Neutrophil (primary cell): ENCODE results near the gene KRT7.

Experiments
- H3K27ac ChIP-seq: fragments of 200-600 bp; sonication (generic); 2 replicates; pipeline ENCODE4 v1.5.1; 2016; ENCODE audit warnings: mild to moderate bottlenecking, moderate library complexity
- H3K27me3 ChIP-seq: fragments of 200-600 bp; sonication (generic); 2 replicates; pipeline ENCODE4 v1.6.0; 2016; ENCODE audit warnings: mild to moderate bottlenecking
- H3K36me3 ChIP-seq: fragments of 200-600 bp; sonication (generic); 2 replicates; pipeline ENCODE4 v1.5.1; 2017
- H3K4me1 ChIP-seq, 2 experiments: fragments of 200-600 bp in 1 of 2; sonication (generic) in 1 of 2; 1 replicate in 1 of 2; 2 replicates in 1 of 2; pipeline versions ENCODE4 v1.5.1 to v1.6.1; 2013 to 2016; ENCODE audit warnings: low read depth in 1 of 2, low read length in 1 of 2, mild to moderate bottlenecking in 1 of 2, moderate library complexity in 1 of 2; ENCODE audit not compliant: control insufficient read depth in 1 of 2, insufficient read depth in 1 of 2
- H3K4me3 ChIP-seq, 2 experiments: fragments of 200-600 bp in 1 of 2; sonication (generic) in 1 of 2; 1 replicate in 1 of 2; 2 replicates in 1 of 2; pipeline ENCODE4 v1.5.1; 2013 to 2016; ENCODE audit warnings: low read depth in 1 of 2, low read length in 1 of 2, mild to moderate bottlenecking in 1 of 2, moderate library complexity in 1 of 2
- H3K9me3 ChIP-seq: fragments of 200-600 bp; sonication (generic); 2 replicates; pipeline ENCODE4 v1.5.1; 2016
- CTCF ChIP-seq: fragments of 200-600 bp; sonication (generic); IDR thresholded peaks from 2 replicates; pipeline ENCODE4 v1.5.1; 2016; ENCODE audit warnings: antibody characterized with exemption

Gene KRT7

GRCh38 chr12:52247622-52248540 is 14.8 kb downstream of the KRT7 start:
- Histone ChIP-seq H3K4me1 (no peaks in the 10 kb centered on the region), H3K27me3 (peaks cover 67% of the 10 kb centered on the region), H3K4me3 (no peak overlapping the region), H3K27ac (no peak overlapping the region), H3K36me3 (no peaks in the 10 kb centered on the region), H3K9me3 (no peaks in the 10 kb centered on the region)
- TF ChIP-seq CTCF, result no peak

- H3K4me3 ChIP-seq, result no peak overlapping the region
- H3K36me3 ChIP-seq, result no peaks in the 10 kb centered on the region
- H3K9me3 ChIP-seq, result no peaks in the 10 kb centered on the region
- TF ChIP-seq CTCF, result no peak
- H3K27ac ChIP-seq, result no peak overlapping the region
- peaks cover 70% of the 10 kb centered on the region for H3K27me3 ChIP-seq
- H3K4me1 ChIP-seq, result no peaks in the 10 kb centered on the region
These were observed 15.8 kb downstream of the KRT7 start for GRCh38 chr12:52248541-52249461.

- no peak overlapping the region for H3K4me3 ChIP-seq
- H3K9me3 ChIP-seq, result no peaks in the 10 kb centered on the region
- peaks cover 72% of the 10 kb centered on the region for H3K27me3 ChIP-seq
- no peaks in the 10 kb centered on the region for H3K36me3 ChIP-seq
- TF ChIP-seq CTCF, result no peak
- no peaks in the 10 kb centered on the region for H3K4me1 ChIP-seq
- H3K27ac ChIP-seq, result no peak overlapping the region
These were observed 16.5 kb downstream of the KRT7 start for GRCh38 chr12:52249511-52250047.

- Histone ChIP-seq H3K9me3 (no peaks in the 10 kb centered on the region), H3K27me3 (peaks cover 77% of the 10 kb centered on the region), H3K36me3 (no peaks in the 10 kb centered on the region), H3K4me1 (no peaks in the 10 kb centered on the region), H3K27ac (no peak overlapping the region), H3K4me3 (no peak overlapping the region)
- no peak for TF ChIP-seq CTCF
These were observed 17.3 kb downstream of the KRT7 start for GRCh38 chr12:52250048-52250990.
